NCI-H2107 treated with DMSO at 0.1 percent for 48 hours (cell line): ENCODE results near the gene EDRF1.
A peak's percentile ranks its signal among the peaks of the same experiment; 100 is the strongest.
"Not testable (repeated sequence)": the region's sequence is repeated elsewhere in the genome, so short reads cannot be mapped to it uniquely, and the experiment has no call there.

Experiments
- DNase-seq: peaks from one replicate; lab custom pipeline; 2025; ENCODE audit not compliant: unreplicated experiment; lab: John Stamatoyannopoulos, UW

The EDRF1 gene, protein sequence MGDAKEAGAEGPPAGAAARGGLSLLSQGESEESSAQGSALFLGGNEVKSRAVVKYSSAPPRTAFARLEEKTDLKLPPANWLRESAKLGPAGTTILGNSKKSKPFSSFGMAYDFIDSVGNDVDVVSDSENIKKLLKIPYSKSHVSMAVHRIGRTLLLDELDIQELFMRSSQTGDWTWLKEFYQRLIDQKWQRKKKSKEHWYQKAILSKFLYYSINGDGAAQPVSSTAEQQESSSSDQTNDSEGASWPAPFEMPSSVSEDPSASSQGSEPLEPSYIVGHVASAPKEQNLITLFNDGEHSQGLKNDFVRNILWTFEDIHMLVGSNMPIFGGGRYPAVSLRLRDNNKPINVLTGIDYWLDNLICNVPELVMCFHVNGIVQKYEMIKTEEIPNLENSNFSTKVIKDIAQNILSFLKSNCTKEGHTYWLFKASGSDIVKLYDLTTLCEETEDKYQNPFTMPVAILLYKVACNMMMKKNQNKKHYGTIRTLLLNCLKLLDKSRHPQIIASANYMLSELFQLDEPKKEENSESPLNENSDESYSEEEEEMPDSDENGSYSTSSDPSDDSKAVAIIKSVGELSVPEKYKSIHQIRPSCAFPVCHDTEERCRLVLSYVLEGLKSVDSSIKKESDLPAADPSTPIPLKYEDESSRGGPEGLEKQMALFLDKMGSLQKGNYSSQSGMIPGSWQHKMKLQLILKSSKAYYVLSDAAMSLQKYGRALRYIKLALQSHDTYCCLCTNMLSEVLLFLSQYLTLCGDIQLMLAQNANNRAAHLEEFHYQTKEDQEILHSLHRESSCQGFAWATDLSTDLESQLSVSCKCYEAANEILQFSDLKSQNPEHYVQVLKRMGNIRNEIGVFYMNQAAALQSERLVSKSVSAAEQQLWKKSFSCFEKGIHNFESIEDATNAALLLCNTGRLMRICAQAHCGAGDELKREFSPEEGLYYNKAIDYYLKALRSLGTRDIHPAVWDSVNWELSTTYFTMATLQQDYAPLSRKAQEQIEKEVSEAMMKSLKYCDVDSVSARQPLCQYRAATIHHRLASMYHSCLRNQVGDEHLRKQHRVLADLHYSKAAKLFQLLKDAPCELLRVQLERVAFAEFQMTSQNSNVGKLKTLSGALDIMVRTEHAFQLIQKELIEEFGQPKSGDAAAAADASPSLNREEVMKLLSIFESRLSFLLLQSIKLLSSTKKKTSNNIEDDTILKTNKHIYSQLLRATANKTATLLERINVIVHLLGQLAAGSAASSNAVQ

DNA sequence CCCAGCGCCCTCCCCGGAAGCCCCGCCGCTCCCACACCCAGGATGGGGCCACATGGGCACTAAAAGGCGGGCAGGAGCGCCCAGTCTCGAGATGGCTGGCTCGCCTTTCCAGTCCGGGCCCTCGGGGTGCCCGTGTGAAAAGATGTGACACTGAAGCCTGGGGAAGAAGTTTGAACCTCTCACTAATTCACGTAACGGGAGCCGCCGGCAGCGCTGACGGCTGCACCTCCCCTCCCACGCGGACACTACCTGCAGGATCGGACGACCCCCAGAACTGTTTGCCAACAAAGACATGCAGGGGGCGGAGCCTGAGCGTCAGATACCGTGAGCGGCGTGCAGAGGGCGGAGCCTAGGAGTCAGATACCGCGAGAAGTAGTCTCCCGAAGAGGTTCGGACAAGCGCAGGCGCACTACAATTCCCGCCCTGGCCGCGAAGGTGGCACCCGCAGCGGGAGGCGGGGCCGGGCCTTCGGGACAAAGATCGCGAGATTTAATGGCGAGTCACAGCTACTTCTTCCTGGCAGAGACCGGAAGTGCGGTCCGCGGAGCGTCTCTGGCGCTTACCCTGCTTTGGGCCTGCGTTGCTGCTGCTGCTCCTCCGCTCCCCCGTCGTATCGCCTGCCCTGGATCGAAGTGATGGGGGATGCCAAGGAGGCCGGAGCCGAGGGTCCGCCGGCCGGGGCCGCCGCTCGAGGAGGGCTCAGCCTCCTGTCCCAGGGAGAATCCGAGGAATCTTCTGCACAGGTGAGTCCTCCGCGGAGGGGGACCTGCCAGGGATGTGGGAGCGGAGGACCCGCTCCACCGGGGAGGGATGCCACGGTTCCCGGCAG, at the start of gene EDRF1:
TSS of gene EDRF1 (plus strand) at position 537 of the 829 bp plus-strand sequence. CDS start at position 636, 99 bp downstream.
- DNase-seq = peak; percentile 91

DNA sequence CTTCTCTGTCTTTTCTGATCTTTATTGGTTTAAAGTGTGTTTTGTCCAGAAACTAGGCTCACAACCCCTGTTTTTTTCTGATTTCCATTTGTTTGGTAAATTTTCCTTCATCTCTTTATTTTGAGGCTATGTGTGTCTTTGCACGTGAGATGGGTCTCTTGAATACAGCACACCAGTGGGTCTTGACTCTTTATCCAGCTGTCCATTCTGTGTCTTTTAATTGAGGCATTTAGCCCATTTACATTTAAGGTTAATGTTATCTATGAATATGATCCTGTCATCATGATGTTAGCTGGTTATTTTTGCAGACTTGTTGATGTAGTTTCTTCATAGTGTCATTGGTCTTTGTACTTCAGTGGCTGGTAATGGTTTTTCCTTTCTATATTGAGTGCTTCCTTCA, 46.6 kb upstream of the EDRF1 start:
- no peak for DNase-seq

DNA sequence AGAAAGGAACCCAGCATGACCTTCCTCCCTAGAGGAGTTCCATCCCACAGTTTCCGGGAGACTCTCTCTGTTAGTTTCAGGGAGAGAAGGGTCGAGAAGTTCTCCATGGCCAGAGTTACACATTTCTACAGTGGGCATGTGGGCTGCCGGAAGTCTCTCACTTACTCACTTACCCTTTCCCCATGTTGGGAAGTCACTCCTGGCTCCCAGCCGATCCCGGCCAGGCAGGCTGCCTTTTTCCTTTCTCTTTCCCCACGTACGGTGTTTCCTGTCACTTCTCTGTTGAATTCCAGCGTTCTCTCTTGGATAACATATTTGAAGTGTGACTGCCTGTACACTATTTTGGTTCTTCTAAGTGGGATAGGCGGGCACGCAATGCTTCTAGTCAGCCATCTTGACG, 40.1 kb upstream of the EDRF1 start:
- DNase-seq = no peak

DNA sequence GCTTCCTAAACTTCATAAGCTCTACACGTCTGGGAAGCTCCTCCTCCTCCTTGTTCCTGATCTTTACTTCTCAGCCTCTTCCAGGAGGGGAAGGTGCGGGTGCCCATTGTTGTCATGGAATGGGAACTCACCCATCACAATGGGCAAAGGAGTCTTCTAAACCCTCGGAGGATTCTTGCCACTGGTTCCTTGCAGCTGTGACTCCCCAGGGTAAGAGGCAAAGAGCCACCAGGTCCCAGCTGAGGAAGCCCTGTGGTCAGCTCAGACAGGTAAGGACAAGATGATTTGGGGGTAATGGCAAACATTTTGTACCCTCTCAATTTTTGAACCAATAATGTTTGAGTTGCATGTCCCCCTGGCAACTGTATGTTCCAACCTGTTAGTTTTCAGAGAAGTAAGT, 36.4 kb upstream of the EDRF1 start, which contains the start of gene TEX36:
TSS of gene TEX36 (minus strand) at position 101 of the 400 bp plus-strand sequence. CDS start 174 bp downstream, outside the sequence.
- no peak for DNase-seq

DNA sequence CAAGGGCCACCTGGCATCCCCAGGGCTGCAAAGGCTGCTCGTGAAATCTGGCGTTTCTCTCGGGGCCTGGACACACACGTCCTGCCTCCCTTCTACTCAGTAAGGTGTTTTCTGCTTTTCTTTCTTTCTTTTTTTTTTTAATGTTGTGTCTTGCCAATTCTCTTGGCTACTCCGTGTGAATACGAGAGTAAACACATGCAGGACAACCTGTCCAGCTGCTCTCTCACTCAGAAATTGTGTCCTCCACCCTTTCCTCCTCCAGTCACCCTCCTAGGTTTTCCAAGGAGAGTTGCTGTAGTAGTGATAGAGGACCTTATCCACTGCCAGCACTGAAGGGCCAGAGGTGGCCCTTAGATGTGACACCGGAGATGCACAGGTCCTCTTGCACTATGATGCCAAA, 35.7 kb upstream of the EDRF1 start:
- DNase-seq = no peak

DNA sequence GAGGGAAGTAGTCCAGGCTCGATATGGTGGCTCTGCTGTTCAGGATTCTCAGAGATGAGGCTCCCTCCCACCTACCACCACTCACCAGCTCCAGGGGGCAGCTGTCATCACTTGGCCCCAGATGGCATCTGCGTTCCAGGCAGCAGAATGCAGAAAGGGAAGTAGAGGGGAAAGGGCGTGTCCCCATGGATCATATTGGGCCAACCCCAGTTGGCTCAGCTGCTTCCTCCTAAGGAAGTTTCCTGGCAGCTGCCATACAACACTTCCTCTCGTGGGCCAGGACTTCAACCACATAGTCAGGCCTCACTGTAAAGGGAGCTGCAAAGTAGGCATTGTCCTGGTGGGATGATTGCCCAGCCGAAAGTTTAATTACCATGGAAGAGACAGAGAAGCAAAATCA, 34.9 kb upstream of the EDRF1 start:
- DNase-seq = no peak

DNA sequence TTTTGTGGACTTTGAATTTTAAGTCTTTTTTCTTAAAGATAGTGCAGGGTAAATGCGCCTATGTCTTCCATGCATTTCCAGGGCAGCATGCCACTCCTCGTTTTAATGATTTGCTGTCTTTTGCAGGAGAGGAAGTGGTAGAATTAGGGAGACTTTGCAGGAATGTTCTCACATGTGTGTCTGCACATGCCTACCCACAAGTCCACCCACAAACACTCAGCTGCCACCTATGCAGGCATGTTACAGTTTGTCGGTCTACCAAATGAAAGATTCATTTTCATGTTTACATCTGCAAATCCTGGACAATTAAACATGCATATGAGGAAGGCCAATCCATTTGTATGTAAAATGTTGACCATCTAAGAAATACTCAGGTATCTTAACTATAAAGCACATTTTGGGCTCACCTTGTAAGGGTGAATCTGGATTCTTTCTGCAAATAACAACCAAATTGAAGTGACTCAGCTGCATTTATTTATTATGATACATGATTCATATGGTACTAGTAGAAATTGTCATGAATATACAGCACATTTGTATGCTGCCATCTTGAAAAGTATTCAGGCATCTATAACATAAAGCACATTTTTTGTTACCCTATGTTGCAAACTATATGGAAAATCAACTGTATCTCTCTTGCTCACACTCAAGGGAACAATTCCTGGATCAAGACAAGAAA, 31.9 kb upstream of the EDRF1 start:
- no peak for DNase-seq

DNA sequence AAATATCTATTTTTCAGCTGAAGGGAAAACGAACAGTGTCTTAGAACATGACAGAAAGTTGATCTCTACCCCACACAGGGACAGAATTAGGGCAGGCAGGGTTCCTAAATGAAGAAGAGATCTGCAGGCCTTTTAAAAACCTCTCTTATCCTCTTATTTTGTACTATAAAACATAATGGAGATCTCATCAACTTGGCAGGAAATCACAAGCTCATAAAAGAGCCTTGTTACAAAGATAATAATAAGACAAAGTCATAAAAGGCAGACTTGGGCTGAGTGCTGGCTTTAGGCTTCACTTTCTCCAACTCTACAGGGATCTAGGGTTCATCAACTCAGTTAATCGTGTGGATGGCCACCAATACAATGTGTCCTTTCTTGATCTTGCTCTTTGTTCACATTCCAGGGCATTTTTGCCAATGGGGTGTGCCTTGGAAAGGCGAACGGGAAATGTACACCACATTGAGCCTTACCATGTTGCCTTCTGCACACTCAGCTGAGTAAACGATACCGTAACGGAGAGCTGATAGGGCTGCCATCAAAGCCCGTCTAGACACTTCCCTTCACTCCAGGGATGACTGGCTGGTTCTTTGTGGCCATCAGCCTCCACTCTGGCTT, 29.4 kb upstream of the EDRF1 start:
- no peak for DNase-seq

DNA sequence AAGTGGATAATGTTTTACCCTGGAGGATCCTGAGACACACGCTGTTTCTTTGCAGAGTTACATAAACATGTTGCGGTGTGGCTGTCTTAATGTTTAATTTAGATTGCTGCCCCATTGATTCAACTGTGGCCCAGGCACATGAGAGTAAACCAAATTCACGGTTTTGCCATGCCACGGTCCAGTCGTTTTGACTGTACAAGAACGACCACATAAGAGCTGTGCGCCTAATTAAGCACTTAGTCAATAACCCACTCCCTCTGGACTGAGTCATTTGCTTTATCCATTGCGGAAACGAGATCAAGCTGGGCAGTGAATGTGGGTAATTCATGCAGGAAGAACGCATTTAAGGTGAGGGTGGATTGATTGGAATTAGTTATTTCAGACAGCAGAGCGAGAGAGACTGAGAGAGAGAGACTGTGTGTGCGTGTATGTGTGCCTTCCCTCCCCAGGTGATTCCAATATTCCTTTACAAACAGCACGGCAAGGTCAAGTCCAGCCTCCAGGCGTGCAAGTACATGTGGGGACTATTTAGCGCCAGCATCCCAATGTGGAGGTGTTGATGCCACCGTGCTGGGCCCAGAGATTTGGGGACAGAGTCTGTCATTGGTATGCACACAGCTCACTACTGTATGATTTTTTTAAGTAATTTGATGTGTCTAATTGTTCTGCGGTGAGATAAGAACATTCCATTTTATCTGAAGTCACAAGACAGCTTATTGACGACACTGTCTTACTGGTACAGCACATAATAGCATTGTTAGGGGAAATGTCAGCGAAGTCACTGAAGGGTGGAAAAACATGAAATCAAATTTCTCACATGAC, 28.1 kb upstream of the EDRF1 start:
- no peak for DNase-seq

DNA sequence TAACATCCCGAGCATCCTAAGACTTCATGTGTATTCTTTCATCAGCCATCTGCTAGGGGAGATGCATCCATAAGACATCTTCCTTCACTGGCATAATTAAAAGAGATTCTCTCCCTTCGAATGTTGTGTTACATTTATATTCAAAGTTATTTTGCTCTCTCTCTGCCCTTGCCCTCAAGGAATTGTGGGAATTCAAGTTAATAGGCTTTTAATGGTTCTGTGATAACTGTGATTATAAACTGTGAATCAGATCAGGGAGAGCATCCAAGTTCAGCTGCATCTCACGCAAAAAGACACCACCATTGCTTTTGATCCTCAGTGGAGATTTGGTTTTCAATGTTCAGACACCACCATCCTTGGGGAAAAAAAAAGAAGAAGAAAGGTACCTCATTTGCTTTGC, 27.3 kb upstream of the EDRF1 start:
- no peak for DNase-seq

DNA sequence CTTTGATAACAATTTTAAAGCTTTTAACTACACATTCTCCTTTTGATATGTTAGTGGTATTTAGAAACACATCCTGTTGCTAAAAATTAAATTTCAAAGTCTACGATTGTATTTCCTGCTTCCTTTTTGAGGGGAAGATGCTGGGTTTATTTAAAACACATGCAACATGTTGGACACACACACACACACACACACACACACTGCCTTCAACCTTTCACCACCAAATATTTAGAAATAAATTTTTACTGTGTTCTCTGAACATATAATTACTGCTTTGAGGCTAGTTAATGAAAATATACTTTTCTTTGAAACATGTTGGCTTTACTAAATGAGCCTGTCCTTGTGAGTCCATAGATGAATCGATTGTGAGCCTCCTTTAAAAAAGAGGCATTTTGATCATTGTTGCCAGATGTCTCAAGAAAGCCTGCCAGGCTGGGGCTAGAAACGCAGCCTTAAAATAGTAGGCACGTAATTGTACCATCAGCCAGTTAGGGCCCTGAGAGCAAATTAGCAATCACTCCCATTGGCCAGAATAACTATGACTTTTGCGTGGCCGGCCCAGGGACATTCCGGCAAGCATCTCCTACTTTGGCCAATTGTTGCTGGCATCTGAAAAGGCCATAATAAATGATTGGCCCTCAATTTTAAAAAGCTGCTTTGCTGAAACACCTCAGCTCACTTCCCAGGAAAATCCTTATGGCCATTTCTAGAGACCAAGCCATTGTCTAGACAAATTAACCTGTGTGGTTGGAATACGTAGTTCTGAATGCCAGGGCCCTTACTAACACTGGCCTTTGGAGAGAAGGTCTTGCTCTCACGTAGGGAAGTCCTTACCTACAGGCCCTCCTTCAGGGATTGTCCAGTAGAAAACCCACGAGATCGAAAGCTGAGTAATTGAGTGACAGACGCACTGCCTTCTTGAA, 26.6 kb upstream of the EDRF1 start:
- no peak for DNase-seq

DNA sequence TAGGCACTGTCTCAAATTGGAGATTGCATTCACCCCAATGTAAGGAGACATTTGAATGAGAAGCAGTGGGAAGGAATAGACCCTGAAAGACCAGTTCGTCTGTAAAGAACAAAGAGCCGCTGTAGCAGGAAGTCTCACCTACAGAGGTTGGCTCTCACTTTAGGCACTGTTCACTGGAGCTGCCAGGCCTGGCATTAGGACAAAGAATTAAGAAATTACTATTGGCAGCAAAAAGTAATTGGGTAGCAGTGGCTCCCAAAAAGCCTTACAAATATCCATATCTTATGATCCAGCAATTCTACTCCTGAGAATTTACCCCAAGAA, 26.0 kb upstream of the EDRF1 start:
- no peak for DNase-seq

DNA sequence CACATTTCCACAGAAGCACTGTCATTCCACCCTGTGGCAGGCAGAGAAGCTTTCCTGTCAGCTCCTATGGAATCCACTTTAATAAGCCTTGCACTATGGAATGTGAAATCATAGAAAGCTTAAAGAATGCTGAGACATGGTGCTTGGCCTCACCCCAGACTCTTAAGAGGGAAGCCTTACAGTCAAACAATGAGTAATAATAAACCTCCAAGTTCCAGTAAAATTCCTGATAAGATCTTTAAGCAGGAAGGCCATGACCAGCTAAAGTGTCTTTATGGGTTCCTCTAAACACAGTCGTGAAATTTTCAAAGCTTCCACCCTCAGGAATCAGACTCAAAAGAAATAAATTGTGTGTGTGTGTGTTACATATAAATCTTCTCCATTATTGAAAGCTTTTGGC, 24.6 kb upstream of the EDRF1 start:
- DNase-seq = no peak

DNA sequence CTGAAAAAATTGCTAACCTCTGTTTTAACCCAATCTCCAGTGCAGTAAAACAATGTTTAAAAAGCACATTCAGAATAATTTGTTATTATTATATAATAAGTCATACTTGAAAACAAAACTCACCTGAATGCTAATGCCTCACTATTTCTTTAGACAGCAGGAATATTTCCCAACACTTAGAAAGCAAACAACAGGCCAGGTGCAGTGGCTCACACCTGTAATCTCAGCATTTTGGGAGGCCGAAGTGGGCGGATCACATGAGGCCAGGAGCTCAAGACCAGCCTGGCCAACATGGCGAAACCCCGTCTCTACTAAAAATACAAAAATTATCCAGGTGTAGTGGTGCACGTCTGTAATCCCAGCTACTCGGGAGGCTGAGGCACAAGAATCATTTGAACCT, 22.6 kb upstream of the EDRF1 start:
- DNase-seq = not testable (repeated sequence)

DNA sequence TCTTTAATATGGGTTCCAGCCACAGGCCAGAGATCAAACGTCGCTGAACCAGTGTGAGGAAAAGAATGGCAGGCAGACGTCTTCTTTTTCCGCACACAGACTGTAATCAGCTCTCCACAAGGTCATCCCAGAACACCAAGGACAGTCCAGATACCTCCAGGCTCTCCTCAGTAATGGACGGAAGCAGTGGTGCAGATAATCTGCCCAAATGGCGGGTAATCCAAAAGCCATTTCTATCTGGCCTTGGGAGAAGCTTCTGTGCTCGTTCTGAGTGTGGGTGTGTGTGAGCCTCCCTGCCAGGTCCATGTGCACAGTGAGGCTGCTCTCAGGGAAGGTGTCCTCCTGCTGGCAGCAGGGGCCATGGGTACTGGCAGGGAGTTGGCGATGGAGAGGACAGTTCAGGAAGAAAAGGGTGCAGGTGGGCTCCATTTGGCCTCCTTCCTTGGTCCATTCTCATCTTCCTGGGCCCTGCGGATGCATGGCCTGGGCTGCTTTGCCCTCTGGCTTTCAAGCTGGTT, 21.0 kb upstream of the EDRF1 start:
- no peak for DNase-seq

DNA sequence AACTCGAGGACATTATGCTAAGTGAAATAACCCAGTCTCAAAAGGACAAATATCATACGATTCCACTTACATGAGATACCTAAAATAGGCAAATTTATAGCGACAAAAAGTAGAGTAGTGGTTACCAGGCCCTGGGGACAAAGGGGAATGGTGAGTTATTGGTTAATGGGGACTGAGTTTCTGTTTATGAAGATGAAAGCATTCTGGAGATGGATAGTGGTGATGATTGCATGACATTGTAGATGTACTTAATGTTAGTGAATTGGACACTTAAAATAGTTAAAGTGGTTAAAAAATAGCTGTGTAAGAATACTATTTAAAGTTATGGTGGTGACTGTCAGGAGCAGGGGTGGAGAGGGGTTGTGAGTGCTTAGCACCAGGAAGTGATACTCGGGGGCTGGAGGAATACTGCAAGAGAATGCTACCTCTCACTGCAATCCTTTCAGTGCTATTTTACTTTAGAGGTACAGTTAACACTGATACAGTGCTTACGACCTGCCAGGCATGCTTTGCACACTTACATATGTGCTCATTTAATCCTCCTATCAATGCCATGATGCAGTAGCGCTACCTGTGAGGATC, 19.9 kb upstream of the EDRF1 start:
- DNase-seq = no peak

DNA sequence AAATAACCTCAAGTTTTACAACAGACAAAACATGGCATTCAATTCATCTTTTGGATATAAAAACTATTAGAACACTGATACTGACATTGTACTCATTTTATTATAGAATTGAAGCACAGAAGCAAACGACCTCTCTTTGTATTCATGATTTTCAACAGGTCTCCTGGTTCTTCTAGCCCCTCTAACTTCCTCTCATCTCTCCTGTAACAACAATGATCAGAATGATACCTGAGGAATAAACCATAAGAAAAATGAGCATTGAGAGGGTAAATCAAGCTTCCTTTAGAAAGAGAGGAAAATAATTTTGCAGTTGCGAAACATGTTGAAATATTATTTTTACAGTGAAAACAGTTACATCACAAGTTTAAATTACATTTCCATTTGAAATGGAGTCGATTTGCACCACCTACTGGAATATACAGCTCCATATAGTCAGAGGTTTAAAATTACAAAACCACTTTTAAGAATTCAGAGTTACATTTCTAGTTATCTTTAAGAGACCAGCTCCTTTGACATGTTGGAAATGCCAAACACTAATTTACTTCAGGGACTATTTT, 19.1 kb upstream of the EDRF1 start:
- no peak for DNase-seq
